GM23338 (cell line): ENCODE measurements around the gene NIT1.

Experiments used
- CREB1 ChIP-seq: fragments of 250-450 bp; sonication (Bioruptor Pico); IDR thresholded peaks from 2 replicates; pipeline ENCODE4 v1.5.0; 2020; ENCODE audit warnings: low read depth, mild to moderate bottlenecking, moderate library complexity
- EZH2 ChIP-seq: fragments of 200-600 bp; sonication (generic); IDR thresholded peaks from one replicate; pipeline ENCODE4 v1.8.0; 2017; ENCODE audit warnings: antibody characterized with exemption, mild to moderate bottlenecking, low read depth; ENCODE audit not compliant: unreplicated experiment
- EZH2phosphoT487 ChIP-seq: fragments of 200-600 bp; sonication (generic); IDR thresholded peaks from one replicate; pipeline ENCODE4 v1.8.1; 2018; ENCODE audit warnings: antibody characterized with exemption; ENCODE audit not compliant: unreplicated experiment
- JUNB ChIP-seq: IDR thresholded peaks from one replicate; pipeline ENCODE4 v1.6.1; 2016; ENCODE audit warnings: antibody characterized with exemption; ENCODE audit not compliant: unreplicated experiment
- NANOG ChIP-seq: IDR thresholded peaks from 2 replicates; pipeline ENCODE4 v1.6.1; 2016; ENCODE audit warnings: antibody characterized with exemption, borderline replicate concordance
- POLR2AphosphoS5 ChIP-seq: IDR thresholded peaks from 2 replicates; pipeline ENCODE4 v1.6.1; 2016; ENCODE audit warnings: antibody characterized with exemption, low read depth
- STAT1 ChIP-seq: IDR thresholded peaks from one replicate; pipeline ENCODE4 v1.6.1; 2016; ENCODE audit warnings: antibody characterized with exemption; ENCODE audit not compliant: unreplicated experiment
- ZNF114 ChIP-seq: fragments of 250-450 bp; sonication (Bioruptor Pico); IDR thresholded peaks from 2 replicates; pipeline ENCODE4 v1.5.0; 2020; ENCODE audit warnings: mild to moderate bottlenecking, moderate library complexity
- ZNF331 ChIP-seq: fragments of 250-450 bp; sonication (Bioruptor Pico); IDR thresholded peaks from 2 replicates; pipeline ENCODE4 v1.5.0; 2020; ENCODE audit warnings: low read depth, mild to moderate bottlenecking, moderate library complexity
- TF ChIP-seq, protein P1 (sequence below), 2 experiments: fragments of 200-600 bp in 1 of 2; sonication (generic) in 1 of 2; conservative IDR thresholded peaks; 2 replicates each; pipeline versions ENCODE4 v1.5.1 to v1.6.1; 2016 to 2017; ENCODE audit warnings: antibody characterized with exemption in 2 of 2, low read depth in 2 of 2, mild to moderate bottlenecking in 2 of 2, moderate library complexity in 1 of 2
- TF ChIP-seq, protein P2 (sequence below): IDR thresholded peaks from one replicate; pipeline ENCODE4 v1.6.1; 2018; ENCODE audit warnings: antibody characterized with exemption; ENCODE audit not compliant: unreplicated experiment
- TF ChIP-seq, protein P3 (sequence below): fragments of 250-450 bp; sonication (Bioruptor Pico); IDR thresholded peaks from 2 replicates; pipeline ENCODE4 v1.5.0; 2020; ENCODE audit warnings: mild to moderate bottlenecking, moderate library complexity
- TF ChIP-seq, protein P4 (sequence below): IDR thresholded peaks from 2 replicates; pipeline ENCODE4 v1.6.1; 2016; ENCODE audit warnings: antibody characterized with exemption

DNA sequence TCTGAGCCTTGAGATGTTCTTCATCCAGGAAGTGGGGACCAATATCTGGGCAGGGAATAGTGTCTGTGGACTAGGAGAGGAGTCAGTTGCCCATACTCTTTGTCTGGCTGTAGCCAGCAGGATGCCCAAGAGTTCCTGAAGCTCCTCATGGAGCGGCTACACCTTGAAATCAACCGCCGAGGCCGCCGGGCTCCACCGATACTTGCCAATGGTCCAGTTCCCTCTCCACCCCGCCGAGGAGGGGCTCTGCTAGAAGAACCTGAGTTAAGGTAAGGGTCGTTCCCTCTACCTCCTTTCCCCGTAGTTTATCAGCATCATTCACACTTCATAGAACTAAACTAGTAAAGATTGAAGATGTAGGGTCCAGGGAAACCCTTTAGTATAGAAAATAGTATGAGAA is 44.9 kb downstream of the NIT1 start:
- TF ChIP-seq, protein P1, sequence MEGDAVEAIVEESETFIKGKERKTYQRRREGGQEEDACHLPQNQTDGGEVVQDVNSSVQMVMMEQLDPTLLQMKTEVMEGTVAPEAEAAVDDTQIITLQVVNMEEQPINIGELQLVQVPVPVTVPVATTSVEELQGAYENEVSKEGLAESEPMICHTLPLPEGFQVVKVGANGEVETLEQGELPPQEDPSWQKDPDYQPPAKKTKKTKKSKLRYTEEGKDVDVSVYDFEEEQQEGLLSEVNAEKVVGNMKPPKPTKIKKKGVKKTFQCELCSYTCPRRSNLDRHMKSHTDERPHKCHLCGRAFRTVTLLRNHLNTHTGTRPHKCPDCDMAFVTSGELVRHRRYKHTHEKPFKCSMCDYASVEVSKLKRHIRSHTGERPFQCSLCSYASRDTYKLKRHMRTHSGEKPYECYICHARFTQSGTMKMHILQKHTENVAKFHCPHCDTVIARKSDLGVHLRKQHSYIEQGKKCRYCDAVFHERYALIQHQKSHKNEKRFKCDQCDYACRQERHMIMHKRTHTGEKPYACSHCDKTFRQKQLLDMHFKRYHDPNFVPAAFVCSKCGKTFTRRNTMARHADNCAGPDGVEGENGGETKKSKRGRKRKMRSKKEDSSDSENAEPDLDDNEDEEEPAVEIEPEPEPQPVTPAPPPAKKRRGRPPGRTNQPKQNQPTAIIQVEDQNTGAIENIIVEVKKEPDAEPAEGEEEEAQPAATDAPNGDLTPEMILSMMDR (conservative IDR thresholded peaks at IDR 0.05; ENCODE audit: low read depth in 2 of 2): no peak
- TF ChIP-seq EZH2: no peak
- no peak for TF ChIP-seq ZNF114 (CRISPR knock-in tag)
- no peak for TF ChIP-seq POLR2AphosphoS5
- TF ChIP-seq NANOG: no peak
- TF ChIP-seq, protein P2, sequence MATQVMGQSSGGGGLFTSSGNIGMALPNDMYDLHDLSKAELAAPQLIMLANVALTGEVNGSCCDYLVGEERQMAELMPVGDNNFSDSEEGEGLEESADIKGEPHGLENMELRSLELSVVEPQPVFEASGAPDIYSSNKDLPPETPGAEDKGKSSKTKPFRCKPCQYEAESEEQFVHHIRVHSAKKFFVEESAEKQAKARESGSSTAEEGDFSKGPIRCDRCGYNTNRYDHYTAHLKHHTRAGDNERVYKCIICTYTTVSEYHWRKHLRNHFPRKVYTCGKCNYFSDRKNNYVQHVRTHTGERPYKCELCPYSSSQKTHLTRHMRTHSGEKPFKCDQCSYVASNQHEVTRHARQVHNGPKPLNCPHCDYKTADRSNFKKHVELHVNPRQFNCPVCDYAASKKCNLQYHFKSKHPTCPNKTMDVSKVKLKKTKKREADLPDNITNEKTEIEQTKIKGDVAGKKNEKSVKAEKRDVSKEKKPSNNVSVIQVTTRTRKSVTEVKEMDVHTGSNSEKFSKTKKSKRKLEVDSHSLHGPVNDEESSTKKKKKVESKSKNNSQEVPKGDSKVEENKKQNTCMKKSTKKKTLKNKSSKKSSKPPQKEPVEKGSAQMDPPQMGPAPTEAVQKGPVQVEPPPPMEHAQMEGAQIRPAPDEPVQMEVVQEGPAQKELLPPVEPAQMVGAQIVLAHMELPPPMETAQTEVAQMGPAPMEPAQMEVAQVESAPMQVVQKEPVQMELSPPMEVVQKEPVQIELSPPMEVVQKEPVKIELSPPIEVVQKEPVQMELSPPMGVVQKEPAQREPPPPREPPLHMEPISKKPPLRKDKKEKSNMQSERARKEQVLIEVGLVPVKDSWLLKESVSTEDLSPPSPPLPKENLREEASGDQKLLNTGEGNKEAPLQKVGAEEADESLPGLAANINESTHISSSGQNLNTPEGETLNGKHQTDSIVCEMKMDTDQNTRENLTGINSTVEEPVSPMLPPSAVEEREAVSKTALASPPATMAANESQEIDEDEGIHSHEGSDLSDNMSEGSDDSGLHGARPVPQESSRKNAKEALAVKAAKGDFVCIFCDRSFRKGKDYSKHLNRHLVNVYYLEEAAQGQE: no peak
- TF ChIP-seq JUNB: no peak
- TF ChIP-seq EZH2phosphoT487: no peak
- no peak for TF ChIP-seq CREB1
- TF ChIP-seq ZNF331 (CRISPR knock-in tag): no peak
- TF ChIP-seq STAT1: no peak
- TF ChIP-seq, protein P3, sequence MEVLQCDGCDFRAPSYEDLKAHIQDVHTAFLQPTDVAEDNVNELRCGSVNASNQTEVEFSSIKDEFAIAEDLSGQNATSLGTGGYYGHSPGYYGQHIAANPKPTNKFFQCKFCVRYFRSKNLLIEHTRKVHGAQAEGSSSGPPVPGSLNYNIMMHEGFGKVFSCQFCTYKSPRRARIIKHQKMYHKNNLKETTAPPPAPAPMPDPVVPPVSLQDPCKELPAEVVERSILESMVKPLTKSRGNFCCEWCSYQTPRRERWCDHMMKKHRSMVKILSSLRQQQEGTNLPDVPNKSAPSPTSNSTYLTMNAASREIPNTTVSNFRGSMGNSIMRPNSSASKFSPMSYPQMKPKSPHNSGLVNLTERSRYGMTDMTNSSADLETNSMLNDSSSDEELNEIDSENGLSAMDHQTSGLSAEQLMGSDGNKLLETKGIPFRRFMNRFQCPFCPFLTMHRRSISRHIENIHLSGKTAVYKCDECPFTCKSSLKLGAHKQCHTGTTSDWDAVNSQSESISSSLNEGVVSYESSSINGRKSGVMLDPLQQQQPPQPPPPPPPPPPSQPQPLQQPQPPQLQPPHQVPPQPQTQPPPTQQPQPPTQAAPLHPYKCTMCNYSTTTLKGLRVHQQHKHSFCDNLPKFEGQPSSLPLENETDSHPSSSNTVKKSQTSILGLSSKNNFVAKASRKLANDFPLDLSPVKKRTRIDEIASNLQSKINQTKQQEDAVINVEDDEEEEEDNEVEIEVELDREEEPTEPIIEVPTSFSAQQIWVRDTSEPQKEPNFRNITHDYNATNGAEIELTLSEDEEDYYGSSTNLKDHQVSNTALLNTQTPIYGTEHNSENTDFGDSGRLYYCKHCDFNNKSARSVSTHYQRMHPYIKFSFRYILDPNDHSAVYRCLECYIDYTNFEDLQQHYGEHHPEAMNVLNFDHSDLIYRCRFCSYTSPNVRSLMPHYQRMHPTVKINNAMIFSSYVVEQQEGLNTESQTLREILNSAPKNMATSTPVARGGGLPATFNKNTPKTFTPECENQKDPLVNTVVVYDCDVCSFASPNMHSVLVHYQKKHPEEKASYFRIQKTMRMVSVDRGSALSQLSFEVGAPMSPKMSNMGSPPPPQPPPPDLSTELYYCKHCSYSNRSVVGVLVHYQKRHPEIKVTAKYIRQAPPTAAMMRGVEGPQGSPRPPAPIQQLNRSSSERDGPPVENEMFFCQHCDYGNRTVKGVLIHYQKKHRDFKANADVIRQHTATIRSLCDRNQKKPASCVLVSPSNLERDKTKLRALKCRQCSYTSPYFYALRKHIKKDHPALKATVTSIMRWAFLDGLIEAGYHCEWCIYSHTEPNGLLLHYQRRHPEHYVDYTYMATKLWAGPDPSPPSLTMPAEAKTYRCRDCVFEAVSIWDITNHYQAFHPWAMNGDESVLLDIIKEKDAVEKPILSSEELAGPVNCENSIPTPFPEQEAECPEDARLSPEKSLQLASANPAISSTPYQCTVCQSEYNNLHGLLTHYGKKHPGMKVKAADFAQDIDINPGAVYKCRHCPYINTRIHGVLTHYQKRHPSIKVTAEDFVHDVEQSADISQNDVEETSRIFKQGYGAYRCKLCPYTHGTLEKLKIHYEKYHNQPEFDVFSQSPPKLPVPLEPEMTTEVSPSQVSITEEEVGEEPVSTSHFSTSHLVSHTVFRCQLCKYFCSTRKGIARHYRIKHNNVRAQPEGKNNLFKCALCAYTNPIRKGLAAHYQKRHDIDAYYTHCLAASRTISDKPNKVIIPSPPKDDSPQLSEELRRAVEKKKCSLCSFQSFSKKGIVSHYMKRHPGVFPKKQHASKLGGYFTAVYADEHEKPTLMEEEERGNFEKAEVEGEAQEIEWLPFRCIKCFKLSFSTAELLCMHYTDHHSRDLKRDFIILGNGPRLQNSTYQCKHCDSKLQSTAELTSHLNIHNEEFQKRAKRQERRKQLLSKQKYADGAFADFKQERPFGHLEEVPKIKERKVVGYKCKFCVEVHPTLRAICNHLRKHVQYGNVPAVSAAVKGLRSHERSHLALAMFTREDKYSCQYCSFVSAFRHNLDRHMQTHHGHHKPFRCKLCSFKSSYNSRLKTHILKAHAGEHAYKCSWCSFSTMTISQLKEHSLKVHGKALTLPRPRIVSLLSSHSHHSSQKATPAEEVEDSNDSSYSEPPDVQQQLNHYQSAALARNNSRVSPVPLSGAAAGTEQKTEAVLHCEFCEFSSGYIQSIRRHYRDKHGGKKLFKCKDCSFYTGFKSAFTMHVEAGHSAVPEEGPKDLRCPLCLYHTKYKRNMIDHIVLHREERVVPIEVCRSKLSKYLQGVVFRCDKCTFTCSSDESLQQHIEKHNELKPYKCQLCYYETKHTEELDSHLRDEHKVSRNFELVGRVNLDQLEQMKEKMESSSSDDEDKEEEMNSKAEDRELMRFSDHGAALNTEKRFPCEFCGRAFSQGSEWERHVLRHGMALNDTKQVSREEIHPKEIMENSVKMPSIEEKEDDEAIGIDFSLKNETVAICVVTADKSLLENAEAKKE (CRISPR knock-in tag): no peak
- TF ChIP-seq, protein P4, sequence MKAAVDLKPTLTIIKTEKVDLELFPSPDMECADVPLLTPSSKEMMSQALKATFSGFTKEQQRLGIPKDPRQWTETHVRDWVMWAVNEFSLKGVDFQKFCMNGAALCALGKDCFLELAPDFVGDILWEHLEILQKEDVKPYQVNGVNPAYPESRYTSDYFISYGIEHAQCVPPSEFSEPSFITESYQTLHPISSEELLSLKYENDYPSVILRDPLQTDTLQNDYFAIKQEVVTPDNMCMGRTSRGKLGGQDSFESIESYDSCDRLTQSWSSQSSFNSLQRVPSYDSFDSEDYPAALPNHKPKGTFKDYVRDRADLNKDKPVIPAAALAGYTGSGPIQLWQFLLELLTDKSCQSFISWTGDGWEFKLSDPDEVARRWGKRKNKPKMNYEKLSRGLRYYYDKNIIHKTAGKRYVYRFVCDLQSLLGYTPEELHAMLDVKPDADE: no peak
